ENCODE data around the gene HSP90AA1.

GRCh38 chr14:102037686-102038085 lies 49.2 kb downstream of the HSP90AA1 start:
- TF ChIP-seq POLR2AphosphoS5 (IDR thresholded peaks at IDR 0.05; ENCODE audit: low read depth, low read length) = no peak
- no peak for TF ChIP-seq POLR2A (IDR thresholded peaks at IDR 0.05; ENCODE audit: low read depth, low read length)
- no peak for TF ChIP-seq POU2F2 (IDR thresholded peaks at IDR 0.05; ENCODE audit: low read depth, low read length)
- TF ChIP-seq TAF1 (IDR thresholded peaks at IDR 0.05; ENCODE audit: low read depth, low read length) = no peak
- TF ChIP-seq PAX5 (IDR thresholded peaks at IDR 0.05; ENCODE audit: insufficient read depth, low read length, severe bottlenecking) = no peak

Data from GM12891 (cell line).